Brain microvascular endothelial cell (primary cell): Measurements from ENCODE around the gene KRT17.
"Not testable (repeated sequence)": the region's sequence is repeated elsewhere in the genome, so short reads cannot be mapped to it uniquely, and the experiment has no call there.

Experiments
- DNase-seq: peaks from one replicate; pipeline ENCODE4 v3.0.0-alpha.2; 2020
- H3K27ac ChIP-seq: fragments of 250-450 bp; sonication (Bioruptor Pico); 2 replicates; pipeline ENCODE4 v1.5.1; 2020; ENCODE audit warnings: mild to moderate bottlenecking, moderate library complexity
- H3K27me3 ChIP-seq: fragments of 250-450 bp; sonication (Bioruptor Pico); replicated peaks from 2 replicates; pipeline ENCODE4 v1.5.1; 2020; ENCODE audit warnings: mild to moderate bottlenecking
- H3K36me3 ChIP-seq: fragments of 250-450 bp; sonication (Bioruptor Pico); replicated peaks from 2 replicates; pipeline ENCODE4 v1.5.1; 2020; ENCODE audit warnings: mild to moderate bottlenecking
- H3K4me3 ChIP-seq: 2 replicates; pipeline ENCODE4 v1.5.1; 2011; ENCODE audit warnings: low read depth, mild to moderate bottlenecking, control low read depth, low read length, moderate library complexity
- in situ Hi-C: cut with HindIII; loops from 2 replicates; pipeline ENCODE4 v1.10.0; 2017; ENCODE audit warnings: low sequenced_read_pairs, low pct_ligation_motif_present
- TF ChIP-seq, protein P1 (sequence below): IDR thresholded peaks from 2 replicates; pipeline ENCODE4 v1.5.1; 2011; ENCODE audit warnings: low read depth, mild to moderate bottlenecking, moderate library complexity, low read length, control low read depth, inconsistent platforms; ENCODE audit errors: missing control alignments

KRT17 gene

DNA sequence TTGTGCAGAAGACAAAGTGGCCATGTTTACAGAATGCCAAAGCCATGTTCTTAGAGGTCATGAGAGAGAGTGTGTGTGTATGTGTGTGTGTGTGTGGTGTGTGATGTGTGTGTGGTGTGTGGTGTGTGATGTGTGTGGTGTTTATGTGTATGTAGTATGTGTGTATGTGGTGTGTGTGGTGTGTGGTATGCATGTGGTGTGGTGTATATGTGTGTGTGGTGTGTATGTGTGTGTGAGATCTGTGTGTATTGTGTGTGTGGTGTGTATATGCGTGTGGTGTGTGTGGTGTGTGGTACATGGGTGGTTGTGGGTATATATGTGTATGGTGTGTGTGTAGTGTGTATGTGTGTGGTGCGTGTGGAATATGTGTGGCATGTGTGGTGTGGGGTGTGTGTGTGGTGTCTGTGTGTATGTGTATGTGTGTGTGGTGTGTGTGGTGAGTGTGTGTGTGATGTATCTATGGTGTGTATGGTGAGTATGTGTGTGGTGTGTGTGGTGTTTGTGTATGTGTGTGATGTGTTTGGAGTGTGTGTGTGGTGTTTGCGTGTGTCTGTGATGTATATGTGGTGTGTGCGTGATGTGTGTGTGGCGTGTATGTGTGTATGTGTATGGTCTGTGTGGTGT lies 8.2 kb upstream of the KRT17 start:
- no peak for DNase-seq
- Histone ChIP-seq H3K36me3 (no peaks in the 10 kb centered on the region), H3K27ac (no peak overlapping the region), H3K4me3 (no peak overlapping the region), H3K27me3 (no peaks in the 10 kb centered on the region)
- in situ Hi-C loops: no loop called here
- TF ChIP-seq, protein P1, sequence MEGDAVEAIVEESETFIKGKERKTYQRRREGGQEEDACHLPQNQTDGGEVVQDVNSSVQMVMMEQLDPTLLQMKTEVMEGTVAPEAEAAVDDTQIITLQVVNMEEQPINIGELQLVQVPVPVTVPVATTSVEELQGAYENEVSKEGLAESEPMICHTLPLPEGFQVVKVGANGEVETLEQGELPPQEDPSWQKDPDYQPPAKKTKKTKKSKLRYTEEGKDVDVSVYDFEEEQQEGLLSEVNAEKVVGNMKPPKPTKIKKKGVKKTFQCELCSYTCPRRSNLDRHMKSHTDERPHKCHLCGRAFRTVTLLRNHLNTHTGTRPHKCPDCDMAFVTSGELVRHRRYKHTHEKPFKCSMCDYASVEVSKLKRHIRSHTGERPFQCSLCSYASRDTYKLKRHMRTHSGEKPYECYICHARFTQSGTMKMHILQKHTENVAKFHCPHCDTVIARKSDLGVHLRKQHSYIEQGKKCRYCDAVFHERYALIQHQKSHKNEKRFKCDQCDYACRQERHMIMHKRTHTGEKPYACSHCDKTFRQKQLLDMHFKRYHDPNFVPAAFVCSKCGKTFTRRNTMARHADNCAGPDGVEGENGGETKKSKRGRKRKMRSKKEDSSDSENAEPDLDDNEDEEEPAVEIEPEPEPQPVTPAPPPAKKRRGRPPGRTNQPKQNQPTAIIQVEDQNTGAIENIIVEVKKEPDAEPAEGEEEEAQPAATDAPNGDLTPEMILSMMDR: no peak

DNA sequence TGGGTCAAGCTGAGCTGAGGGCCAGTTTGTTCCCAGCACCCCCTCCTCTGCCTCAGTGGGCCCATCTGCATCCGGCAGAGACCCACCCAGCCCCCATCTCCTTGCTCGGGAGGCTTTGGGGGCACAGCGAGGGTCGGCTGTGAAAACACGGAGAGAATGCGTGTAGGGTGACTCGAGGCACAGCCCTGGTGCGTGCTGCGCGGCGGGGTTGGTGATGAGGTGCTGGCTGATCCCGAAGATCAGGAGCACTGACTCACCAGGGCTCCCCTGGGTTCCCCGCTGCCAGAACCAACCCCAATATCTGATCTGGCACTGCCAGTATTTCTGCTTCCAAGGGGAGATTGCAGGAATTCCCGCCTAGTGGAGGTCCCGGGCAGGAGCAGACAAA lies 7.5 kb upstream of the KRT17 start:
- TF ChIP-seq, protein P1: no peak
- H3K4me3 ChIP-seq: no peak overlapping the region
- in situ Hi-C loops: no loop called here
- no peak for DNase-seq
- H3K27me3 ChIP-seq: no peaks in the 10 kb centered on the region
- H3K36me3 ChIP-seq: no peaks in the 10 kb centered on the region
- no peak overlapping the region for H3K27ac ChIP-seq

DNA sequence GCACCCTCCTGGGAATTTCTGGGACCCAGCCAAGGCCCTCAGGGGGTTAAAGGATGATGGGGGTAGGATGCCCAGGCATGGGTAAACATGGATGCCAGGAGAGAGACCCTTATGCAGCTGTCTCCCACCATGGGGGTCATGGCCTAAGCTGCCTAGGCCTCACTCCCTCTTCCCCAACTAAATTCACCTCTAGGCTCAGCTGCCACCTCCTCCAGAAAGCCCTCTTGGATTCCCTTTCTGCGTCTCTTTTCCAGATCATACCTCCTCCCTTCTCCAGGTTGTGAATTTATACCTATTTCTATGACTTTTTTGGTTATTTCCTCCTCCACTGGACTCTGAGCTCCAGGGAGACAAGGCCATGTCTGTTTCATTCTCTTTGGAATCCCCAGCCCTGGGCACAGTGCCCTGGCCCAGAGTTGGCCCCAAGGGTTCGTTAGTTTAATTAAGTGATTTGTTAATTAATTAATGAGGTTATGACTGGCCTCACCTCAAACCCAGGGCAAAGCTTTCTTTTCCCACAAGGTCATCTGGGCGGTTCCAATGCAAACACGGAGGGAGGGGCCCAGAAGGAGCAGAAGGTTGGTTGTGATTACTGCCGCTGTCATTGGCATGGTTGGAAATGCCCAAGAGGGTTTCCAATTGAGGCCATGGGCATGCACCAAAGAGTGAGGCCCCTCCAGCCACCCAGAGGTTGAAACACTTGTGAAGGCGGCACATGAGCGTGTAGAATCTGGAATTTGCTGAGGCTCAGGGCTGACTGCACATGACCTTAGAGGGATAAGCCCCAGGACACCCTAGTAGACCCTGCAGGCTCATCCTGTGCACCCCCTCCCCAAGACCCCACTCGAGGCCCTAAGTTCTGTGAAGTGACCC lies 6.9 kb upstream of the KRT17 start:
- Histone ChIP-seq H3K27ac (no peak overlapping the region), H3K36me3 (no peaks in the 10 kb centered on the region), H3K4me3 (no peak overlapping the region), H3K27me3 (no peaks in the 10 kb centered on the region)
- in situ Hi-C loops: no loop called here
- TF ChIP-seq, protein P1: no peak
- no peak for DNase-seq

DNA sequence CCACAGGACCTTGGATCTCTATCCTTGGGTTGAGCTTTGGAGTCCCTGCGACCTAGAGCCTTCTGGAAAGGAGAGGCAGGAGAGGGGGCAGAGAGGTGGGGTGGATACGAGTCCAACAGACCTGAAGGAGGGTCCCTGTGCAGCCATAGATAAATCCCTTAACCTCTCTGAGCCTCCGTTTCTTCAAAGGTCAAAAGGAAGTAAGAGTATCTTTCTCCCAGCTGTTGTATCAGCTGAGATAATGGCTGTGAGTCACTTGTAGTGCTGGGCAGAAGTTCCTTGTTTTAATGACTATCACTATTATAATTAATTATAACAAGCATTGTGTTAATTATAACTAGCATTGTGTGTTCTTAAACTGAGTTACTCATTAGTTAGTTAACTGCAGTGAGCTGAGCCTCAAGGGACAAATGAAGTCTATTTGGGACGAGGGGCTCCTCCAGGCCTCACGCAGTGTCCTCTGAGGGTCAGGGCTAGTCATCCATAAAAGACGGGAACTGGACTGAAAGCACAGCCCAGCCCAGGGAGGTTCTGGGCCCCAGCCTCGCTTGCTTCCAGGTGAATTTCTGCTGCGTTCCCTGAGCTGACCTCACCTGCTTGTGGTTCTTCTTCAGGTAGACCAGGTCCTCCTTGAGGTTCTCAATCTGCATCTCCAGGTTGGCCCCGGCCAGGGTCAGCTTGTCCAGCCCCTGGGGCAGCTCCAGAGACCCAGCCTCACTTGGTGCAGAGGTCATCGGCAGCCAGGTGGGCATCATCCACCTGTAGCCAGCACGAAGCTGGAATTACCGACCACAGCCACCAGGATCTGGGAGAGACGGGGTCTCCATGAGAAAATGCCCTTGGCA lies 5.7 kb upstream of the KRT17 start:
- H3K27ac ChIP-seq: no peak overlapping the region
- no peak for DNase-seq
- TF ChIP-seq, protein P1: no peak

DNA sequence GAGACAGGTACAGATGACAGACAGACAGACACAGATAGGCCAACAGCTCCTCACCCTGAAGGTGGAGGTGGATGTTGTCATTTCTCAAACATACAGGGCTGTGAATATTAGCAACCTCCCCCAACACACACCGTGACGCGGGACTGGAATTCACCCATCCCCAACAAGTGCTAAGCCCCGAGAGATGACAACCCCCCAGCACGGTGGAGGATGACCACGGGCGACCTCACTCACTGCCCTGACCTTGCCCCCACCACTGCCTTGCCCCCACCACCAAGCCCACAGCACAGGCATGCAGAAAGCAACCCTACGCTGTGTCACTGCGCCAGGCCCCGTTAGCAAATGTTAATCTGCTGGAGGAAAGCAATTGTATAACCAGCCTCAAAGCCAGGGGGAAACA lies 4.9 kb upstream of the KRT17 start:
- Histone ChIP-seq H3K27ac (no peak overlapping the region), H3K36me3 (no peaks in the 10 kb centered on the region), H3K4me3 (no peak overlapping the region), H3K27me3 (no peaks in the 10 kb centered on the region)
- in situ Hi-C loops: no loop called here
- TF ChIP-seq, protein P1: no peak
- DNase-seq: no peak

More for the DNA sequence above, 5.7 kb upstream of the KRT17 start:
- no peak overlapping the region for H3K4me3 ChIP-seq
- H3K27me3 ChIP-seq: no peaks in the 10 kb centered on the region
- H3K36me3 ChIP-seq: no peaks in the 10 kb centered on the region
- in situ Hi-C loops: no loop called here

DNA sequence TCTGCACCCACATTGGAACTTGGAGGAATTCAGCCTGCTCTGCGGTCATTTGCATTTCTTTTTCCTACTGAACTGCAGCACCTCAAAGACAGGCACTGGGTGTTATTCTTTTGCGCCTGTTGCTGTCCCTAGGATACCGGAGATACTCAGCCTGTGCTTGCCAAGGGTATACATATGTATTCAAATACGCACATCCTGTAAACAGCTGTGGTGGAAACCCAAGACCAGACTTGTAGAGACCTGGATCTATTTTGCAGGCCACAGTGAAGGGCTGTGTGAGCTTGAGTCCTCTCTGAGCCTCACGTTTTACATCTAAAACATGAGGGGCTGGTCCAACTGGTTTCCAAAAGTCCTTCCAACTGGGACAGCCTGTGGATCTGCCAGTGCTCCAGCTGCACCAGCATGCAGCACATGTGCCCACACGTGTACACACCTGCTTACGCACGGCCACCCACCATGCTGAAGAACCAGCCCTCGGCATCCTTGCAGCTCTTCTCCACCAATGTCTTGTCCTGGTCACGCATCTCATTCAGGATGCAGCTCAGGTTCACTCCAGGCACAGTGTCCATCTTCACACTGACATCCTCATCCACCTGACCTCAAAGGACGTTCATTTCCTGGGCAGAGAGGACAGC lies 4.4 kb upstream of the KRT17 start:
- H3K27me3 ChIP-seq, H3K36me3 ChIP-seq, H3K27ac ChIP-seq, in situ Hi-C loops, DNase-seq, H3K4me3 ChIP-seq: not testable (repeated sequence)

DNA sequence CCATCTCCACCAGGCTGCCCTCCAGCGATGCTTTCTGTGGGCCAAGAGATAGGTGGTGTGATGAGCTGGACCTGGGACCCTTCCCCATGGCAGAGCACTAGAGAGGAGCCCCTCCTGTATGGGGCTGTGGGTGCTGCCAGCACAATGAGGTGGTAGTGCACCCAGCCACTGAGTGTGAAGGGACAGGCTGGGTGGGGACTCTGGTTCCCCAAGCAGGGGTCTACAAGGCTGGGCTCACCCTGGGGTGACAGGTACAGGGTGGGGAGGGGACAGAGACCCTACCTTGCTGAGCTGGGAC lies 3.6 kb upstream of the KRT17 start:
- H3K36me3 ChIP-seq, DNase-seq, H3K4me3 ChIP-seq, H3K27me3 ChIP-seq, in situ Hi-C loops, H3K27ac ChIP-seq: not testable (repeated sequence)
